ENCODE data around the gene ROBO1. TPM values are rescaled to one million over a fixed set of nuclear protein-coding genes. Genes with fewer than 3 reads are reported as not detected.

ROBO1 gene
- total and polyA plus RNA-seq, 2 of the 13 experiments (the other 11 are each of a cell fraction or from before 2014, with no cell fraction given) = 52.2 to 71.0 TPM

GRCh38 chr3:78895528-78895927 is 872.3 kb downstream of the ROBO1 start:
- ATAC-seq (no peak), FAIRE-seq (no peak), DNase-seq (ENCODE audit: low spot score) (no peak)
- peaks cover 49% of the 10 kb centered on the region for H3K79me2 ChIP-seq (ENCODE audit: insufficient read depth, low read length)
- POLR2A ChIA-PET = no interaction called here
- no TSS peak for BruUV-seq (replicated peaks)
- in situ Hi-C loops (cut with HindIII; ENCODE audit: extremely low pct_ligation_motif_present, low pct_unique_long_range_greater_than_20kb) (no loop called here), intact Hi-C loops (cut with micrococcal nuclease; ENCODE audit: unreplicated experiment) (no loop called here)
- TF ChIP-seq ZNF740 (CRISPR knock-in tag; IDR thresholded peaks at IDR 0.05) = no peak
- TF ChIP-seq MZF1 (CRISPR knock-in tag; IDR thresholded peaks at IDR 0.05; ENCODE audit: borderline replicate concordance) = no peak
- TF ChIP-seq ZNF776 (CRISPR knock-in tag; IDR thresholded peaks at IDR 0.05) = no peak
- TF ChIP-seq SRSF4 (IDR thresholded peaks at IDR 0.05; ENCODE audit: low read depth, low read length, poor library complexity, severe bottlenecking) = no peak
- no peak for TF ChIP-seq TSC22D2 (CRISPR knock-in tag; IDR thresholded peaks at IDR 0.05; ENCODE audit: borderline replicate concordance)
- TF ChIP-seq ZNF274 (CRISPR knock-in tag; IDR thresholded peaks at IDR 0.05) = no peak
- TF ChIP-seq REXO4 (CRISPR knock-in tag; IDR thresholded peaks at IDR 0.05; ENCODE audit: borderline replicate concordance) = no peak
- TF ChIP-seq MAX (IDR thresholded peaks at IDR 0.05) = no peak
- TF ChIP-seq ARNT2 (CRISPR knock-in tag; IDR thresholded peaks at IDR 0.05; ENCODE audit: low read depth) = no peak
- no peak for TF ChIP-seq ARNT (IDR thresholded peaks at IDR 0.05)
- no peak for TF ChIP-seq THAP7 (CRISPR knock-in tag; IDR thresholded peaks at IDR 0.05)
- no peak for TF ChIP-seq TMF1 (CRISPR knock-in tag; IDR thresholded peaks at IDR 0.05; ENCODE audit: low read depth)
- TF ChIP-seq TGIF2 (CRISPR knock-in tag; IDR thresholded peaks at IDR 0.05) = no peak
- no peak for TF ChIP-seq ZNF362 (CRISPR knock-in tag; IDR thresholded peaks at IDR 0.05; ENCODE audit: borderline replicate concordance)
- H3K36me3 ChIP-seq (replicated peaks in 1 of 2; ENCODE audit: control insufficient read depth in 1 of 2, insufficient read depth in 2 of 2, low read length in 2 of 2) = peaks cover 0 to 6% of the 10 kb centered on the region in 2 experiments; a peak in 2 of 5 replicates
- H3K9ac ChIP-seq (ENCODE audit: insufficient read depth, low read depth, low read length) = no peak overlapping the region
- H3K27me3 ChIP-seq (ENCODE audit: control insufficient read depth in 1 of 2, insufficient read depth in 2 of 2, low read length in 2 of 2) = no peaks in the 10 kb centered on the region
- H3K4me3 ChIP-seq (replicated peaks in 1 of 3; ENCODE audit: insufficient read depth in 1 of 3, low read depth in 2 of 3, low read length in 3 of 3) = no peak overlapping the region
- 0 out of 2 replicates have a peak, but pooled peaks cover 5% of the 10 kb centered on the region for H3K4me1 ChIP-seq (ENCODE audit: insufficient read depth, low read length)
- H3K27ac ChIP-seq (ENCODE audit: extremely low read length, insufficient read depth, low read length) = no peak overlapping the region
- no peaks in the 10 kb centered on the region for H3K9me3 ChIP-seq (ENCODE audit: low read length)
- no peak overlapping the region for H2AFZ ChIP-seq (ENCODE audit: low read length)
- no peaks in the 10 kb centered on the region for H4K20me1 ChIP-seq (ENCODE audit: insufficient read depth, low read length)
- no peak overlapping the region for H3K4me2 ChIP-seq (ENCODE audit: low read depth, low read length)
- CTCF ChIA-PET (ENCODE audit: low intra/inter-chr PET ratio, low total read pairs) = no interaction called here
